Loucy (cell line): ENCODE data around the gene SH3PXD2B.
"Not testable (repeated sequence)": the region's sequence is repeated elsewhere in the genome, so short reads cannot be mapped to it uniquely, and the experiment has no call there.

Source experiments
- H2AFZ ChIP-seq: fragments of 200-600 bp; sonication (generic); 2 replicates; pipeline ENCODE4 v1.6.0; 2016; ENCODE audit warnings: antibody characterized with exemption, mild to moderate bottlenecking, low read length, moderate library complexity
- H3F3A ChIP-seq: fragments of 200-600 bp; 2 replicates; pipeline ENCODE4 v1.6.0; 2016; ENCODE audit warnings: antibody characterized with exemption, low read depth, mild to moderate bottlenecking
- H3K27me3 ChIP-seq: fragments of 200-600 bp; sonication (generic); 2 replicates; pipeline ENCODE4 v1.6.1; 2014; ENCODE audit warnings: low read length, mild to moderate bottlenecking; ENCODE audit not compliant: insufficient read depth, poor library complexity, severe bottlenecking
- H3K36me3 ChIP-seq: fragments of 200-600 bp; sonication (generic); 2 replicates; pipeline ENCODE4 v1.6.1; 2016; ENCODE audit warnings: low read length; ENCODE audit not compliant: insufficient read depth
- H3K4me1 ChIP-seq: fragments of 200-600 bp; sonication (generic); 2 replicates; pipeline ENCODE4 v1.5.1; 2014; ENCODE audit warnings: low read length, mild to moderate bottlenecking; ENCODE audit not compliant: insufficient read depth, poor library complexity, severe bottlenecking
- H3K4me2 ChIP-seq: fragments of 200-600 bp; sonication (generic); 2 replicates; pipeline ENCODE4 v1.6.0; 2014; ENCODE audit warnings: antibody characterized with exemption, low read length, low read depth, mild to moderate bottlenecking; ENCODE audit not compliant: poor library complexity, severe bottlenecking
- H3K4me3 ChIP-seq: fragments of 200-600 bp; sonication (generic); 2 replicates; pipeline ENCODE4 v1.5.1; 2014; ENCODE audit warnings: low read length, mild to moderate bottlenecking, mixed read lengths; ENCODE audit not compliant: poor library complexity, severe bottlenecking
- H3K79me2 ChIP-seq: fragments of 200-600 bp; sonication (generic); 2 replicates; pipeline ENCODE4 v1.6.1; 2014; ENCODE audit warnings: low read length; ENCODE audit not compliant: insufficient read depth
- H3K9ac ChIP-seq: fragments of 200-600 bp; sonication (generic); 2 replicates; pipeline ENCODE4 v1.6.0; 2014; ENCODE audit warnings: mild to moderate bottlenecking, low read depth, low read length, moderate library complexity; ENCODE audit not compliant: poor library complexity, severe bottlenecking
- H3K9me2 ChIP-seq: fragments of 200-600 bp; sonication (generic); replicated peaks from 2 replicates; pipeline ENCODE4 v1.6.1; 2016; ENCODE audit warnings: low read depth, low read length, mixed read lengths
- H3K9me3 ChIP-seq: fragments of 200-600 bp; sonication (generic); 2 replicates; pipeline ENCODE4 v1.6.1; 2014; ENCODE audit warnings: mild to moderate bottlenecking, antibody characterized with exemption, low read length, low read depth; ENCODE audit not compliant: insufficient read depth
- H4K20me1 ChIP-seq: fragments of 200-600 bp; sonication (generic); 2 replicates; pipeline ENCODE4 v1.6.0; 2014; ENCODE audit warnings: antibody characterized with exemption, low read length, mild to moderate bottlenecking; ENCODE audit not compliant: insufficient read depth, poor library complexity, severe bottlenecking
- EZH2phosphoT487 ChIP-seq: fragments of 200-600 bp; IDR thresholded peaks from 2 replicates; pipeline ENCODE4 v1.6.1; 2018; ENCODE audit warnings: antibody characterized with exemption, mild to moderate bottlenecking, moderate library complexity, borderline replicate concordance
- TF ChIP-seq, protein P1 (sequence below): fragments of 200-600 bp; sonication (generic); conservative IDR thresholded peaks from 2 replicates; pipeline ENCODE4 v1.5.1; 2014; ENCODE audit warnings: mild to moderate bottlenecking, antibody characterized with exemption, low read length

The SH3PXD2B gene

DNA sequence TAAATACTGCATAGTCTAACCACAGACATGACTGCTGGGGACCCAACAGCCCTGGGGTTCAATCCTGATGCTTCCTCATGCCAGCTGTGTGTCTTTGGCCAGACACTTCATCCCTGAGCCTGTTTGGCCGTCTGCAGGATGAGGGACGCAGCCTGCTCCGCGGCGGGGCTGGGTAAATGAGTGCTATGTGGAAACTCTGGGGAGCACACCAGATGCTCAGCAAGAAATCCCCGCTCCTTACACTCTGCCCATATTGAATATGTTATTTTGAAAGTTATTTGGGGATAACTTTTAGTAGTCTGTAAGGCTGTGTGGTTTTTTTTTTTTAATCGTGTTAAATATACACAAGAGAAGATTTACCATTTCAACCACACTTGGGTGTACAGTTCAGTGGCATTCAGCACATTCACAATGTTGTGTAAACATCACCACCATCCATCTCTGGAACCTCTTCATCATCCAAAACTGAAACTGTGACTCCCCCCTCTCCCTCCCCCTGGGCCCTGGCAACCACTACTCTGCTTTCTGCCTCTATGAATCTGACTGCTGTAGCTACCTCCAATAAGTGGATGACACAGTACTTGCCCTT is 42.7 kb downstream of the SH3PXD2B start:
- TF ChIP-seq, protein P1, sequence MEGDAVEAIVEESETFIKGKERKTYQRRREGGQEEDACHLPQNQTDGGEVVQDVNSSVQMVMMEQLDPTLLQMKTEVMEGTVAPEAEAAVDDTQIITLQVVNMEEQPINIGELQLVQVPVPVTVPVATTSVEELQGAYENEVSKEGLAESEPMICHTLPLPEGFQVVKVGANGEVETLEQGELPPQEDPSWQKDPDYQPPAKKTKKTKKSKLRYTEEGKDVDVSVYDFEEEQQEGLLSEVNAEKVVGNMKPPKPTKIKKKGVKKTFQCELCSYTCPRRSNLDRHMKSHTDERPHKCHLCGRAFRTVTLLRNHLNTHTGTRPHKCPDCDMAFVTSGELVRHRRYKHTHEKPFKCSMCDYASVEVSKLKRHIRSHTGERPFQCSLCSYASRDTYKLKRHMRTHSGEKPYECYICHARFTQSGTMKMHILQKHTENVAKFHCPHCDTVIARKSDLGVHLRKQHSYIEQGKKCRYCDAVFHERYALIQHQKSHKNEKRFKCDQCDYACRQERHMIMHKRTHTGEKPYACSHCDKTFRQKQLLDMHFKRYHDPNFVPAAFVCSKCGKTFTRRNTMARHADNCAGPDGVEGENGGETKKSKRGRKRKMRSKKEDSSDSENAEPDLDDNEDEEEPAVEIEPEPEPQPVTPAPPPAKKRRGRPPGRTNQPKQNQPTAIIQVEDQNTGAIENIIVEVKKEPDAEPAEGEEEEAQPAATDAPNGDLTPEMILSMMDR = no peak
- TF ChIP-seq EZH2phosphoT487 = no peak
- no peaks in the 10 kb centered on the region for H3K4me1 ChIP-seq
- H3K9me2 ChIP-seq = no peaks in the 10 kb centered on the region
- H3K4me3 ChIP-seq = no peak overlapping the region
- no peaks in the 10 kb centered on the region for H3K27me3 ChIP-seq
- no peaks in the 10 kb centered on the region for H3K36me3 ChIP-seq
- no peak overlapping the region for H3K4me2 ChIP-seq
- no peak overlapping the region for H2AFZ ChIP-seq
- H3F3A ChIP-seq = no peaks in the 10 kb centered on the region
- no peaks in the 10 kb centered on the region for H3K79me2 ChIP-seq
- H3K9ac ChIP-seq = no peak overlapping the region
- H4K20me1 ChIP-seq = no peaks in the 10 kb centered on the region
- H3K9me3 ChIP-seq = no peaks in the 10 kb centered on the region

DNA sequence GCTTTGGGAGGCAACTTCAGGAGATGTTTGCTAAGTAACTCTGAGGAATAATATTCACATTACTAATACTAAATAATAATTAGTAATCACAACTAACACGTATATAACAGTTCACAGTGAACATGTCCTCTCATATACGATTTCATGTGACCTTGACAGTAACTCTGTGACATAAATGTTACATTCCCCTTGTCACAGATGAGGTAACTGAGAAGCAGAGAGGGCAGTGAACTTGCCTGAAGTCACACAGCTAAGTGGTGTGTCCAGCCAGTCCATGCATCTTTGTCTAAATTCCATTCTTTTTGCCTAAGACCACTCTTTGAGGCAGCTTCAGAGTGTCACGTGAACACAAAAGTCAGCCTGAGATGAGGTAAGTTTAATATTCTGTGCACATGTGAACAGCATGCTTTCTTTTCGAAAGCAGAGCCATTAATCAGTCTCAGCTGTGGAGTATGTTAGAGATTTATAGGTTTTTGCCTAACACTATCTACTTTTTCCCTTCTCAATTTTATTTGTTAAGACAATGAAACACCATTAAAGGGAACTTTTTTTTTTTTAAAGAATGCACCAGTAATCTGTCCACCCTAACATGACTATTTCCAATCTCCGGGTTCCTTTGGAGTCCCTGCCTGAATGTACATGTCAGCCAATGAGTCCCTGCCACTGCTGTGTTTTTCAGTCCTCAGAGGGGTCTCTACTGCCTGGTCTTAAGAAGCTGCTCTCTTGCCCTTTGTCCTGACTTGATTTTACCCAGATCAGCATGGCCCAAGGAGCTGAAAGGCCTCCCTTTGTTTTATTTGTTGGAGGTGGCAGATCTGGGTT is 43.5 kb downstream of the SH3PXD2B start:
- no peaks in the 10 kb centered on the region for H3K9me2 ChIP-seq
- no peaks in the 10 kb centered on the region for H3K79me2 ChIP-seq
- no peak overlapping the region for H3K4me2 ChIP-seq
- H3K4me1 ChIP-seq = no peaks in the 10 kb centered on the region
- no peak overlapping the region for H3K9ac ChIP-seq
- no peaks in the 10 kb centered on the region for H3K27me3 ChIP-seq
- TF ChIP-seq EZH2phosphoT487 = no peak
- TF ChIP-seq, protein P1 = no peak
- no peaks in the 10 kb centered on the region for H3F3A ChIP-seq
- H3K4me3 ChIP-seq = no peak overlapping the region
- no peaks in the 10 kb centered on the region for H3K36me3 ChIP-seq
- H2AFZ ChIP-seq = no peak overlapping the region
- H4K20me1 ChIP-seq = no peaks in the 10 kb centered on the region
- no peaks in the 10 kb centered on the region for H3K9me3 ChIP-seq

DNA sequence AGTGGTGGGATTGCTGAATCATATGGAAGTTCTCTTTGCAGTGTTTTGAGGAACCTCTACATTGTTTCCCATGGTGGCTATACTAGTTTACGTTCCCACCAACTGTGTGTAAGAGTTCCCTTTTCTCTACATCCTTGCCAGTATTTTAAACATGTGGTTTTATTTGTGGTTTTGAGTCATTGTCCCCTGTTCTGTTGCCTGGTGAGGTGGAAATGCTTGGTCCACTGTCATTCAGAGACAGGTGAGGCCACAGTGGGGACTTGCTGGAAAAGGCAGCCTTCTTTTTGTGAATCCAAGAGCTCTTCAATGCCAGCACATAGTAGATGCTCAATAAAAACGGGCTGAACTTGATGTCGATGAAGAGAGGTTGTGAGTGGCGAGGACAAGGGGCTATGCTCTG is 44.2 kb downstream of the SH3PXD2B start:
- no peak overlapping the region for H3K4me2 ChIP-seq
- no peaks in the 10 kb centered on the region for H4K20me1 ChIP-seq
- H3F3A ChIP-seq = no peaks in the 10 kb centered on the region
- H3K4me3 ChIP-seq = no peak overlapping the region
- no peaks in the 10 kb centered on the region for H3K4me1 ChIP-seq
- H2AFZ ChIP-seq = no peak overlapping the region
- no peaks in the 10 kb centered on the region for H3K27me3 ChIP-seq
- no peak for TF ChIP-seq EZH2phosphoT487
- TF ChIP-seq, protein P1 = no peak
- no peaks in the 10 kb centered on the region for H3K79me2 ChIP-seq
- no peaks in the 10 kb centered on the region for H3K36me3 ChIP-seq
- no peaks in the 10 kb centered on the region for H3K9me2 ChIP-seq
- H3K9me3 ChIP-seq = no peaks in the 10 kb centered on the region
- H3K9ac ChIP-seq = no peak overlapping the region

GRCh38 chr5:172409477-172409876 is 44.8 kb downstream of the SH3PXD2B start:
- H3K4me1 ChIP-seq, H3K4me2 ChIP-seq, H3K79me2 ChIP-seq, H3K36me3 ChIP-seq, H3K9me3 ChIP-seq, H3K9me2 ChIP-seq, H3K9ac ChIP-seq, H4K20me1 ChIP-seq, H3F3A ChIP-seq, H2AFZ ChIP-seq, H3K27me3 ChIP-seq, H3K4me3 ChIP-seq: not testable (repeated sequence)
